HG02840 (cell line): ENCODE measurements around the gene KREMEN1.

Source experiments
- ATAC-seq: cut with Tn5 transposase; IDR thresholded peaks from one replicate; pipeline ENCODE4 v1.9.1; 2021; ENCODE audit warnings: mild to moderate bottlenecking, moderate library complexity, moderate number of reproducible peaks; ENCODE audit not compliant: unreplicated experiment, low FRiP score

KREMEN1 gene

DNA sequence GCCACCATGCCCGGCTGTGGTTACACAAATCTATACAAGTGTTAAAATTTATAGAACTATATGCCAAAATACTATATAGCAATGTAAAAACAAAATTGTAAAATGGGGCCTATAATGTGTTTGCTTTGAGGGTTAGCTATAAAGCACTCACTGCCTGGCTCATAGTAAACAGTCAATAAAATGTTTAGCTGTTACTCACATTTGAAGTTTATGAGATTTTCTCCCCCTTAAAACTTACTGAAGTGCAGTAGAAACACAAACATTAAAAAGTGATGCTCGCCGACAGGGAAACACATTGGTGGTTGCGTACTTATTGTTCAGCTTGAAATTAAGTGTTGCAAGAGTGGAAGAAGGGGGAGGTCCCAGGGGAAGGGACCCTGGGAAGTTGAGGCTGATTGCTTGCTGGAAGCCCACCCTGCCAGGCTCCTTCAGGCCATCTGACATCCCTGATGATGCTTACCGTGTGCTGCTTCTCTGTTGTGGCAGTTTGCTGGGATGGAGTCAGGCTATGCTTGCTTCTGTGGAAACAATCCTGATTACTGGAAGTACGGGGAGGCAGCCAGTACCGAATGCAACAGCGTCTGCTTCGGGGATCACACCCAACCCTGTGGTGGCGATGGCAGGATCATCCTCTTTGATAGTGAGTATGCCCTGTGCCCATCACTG, 52.1 kb downstream of the KREMEN1 start:
- no peak for ATAC-seq

DNA sequence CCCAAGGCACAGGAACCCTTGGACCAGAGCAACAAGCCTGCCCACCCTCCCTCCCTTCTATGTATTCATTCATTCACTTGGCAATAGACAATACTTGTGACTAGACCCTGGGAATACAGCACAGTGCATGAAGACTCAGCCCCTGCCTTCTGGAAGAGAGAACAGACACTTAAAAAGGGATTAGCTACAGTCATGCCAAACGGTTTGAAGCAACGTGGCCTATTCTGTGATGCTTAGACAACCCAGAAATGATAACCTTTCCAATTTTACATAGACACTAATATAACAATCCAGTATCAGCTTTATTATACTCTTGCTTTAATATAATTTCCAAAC, 52.6 kb downstream of the KREMEN1 start:
- ATAC-seq, result no peak

DNA sequence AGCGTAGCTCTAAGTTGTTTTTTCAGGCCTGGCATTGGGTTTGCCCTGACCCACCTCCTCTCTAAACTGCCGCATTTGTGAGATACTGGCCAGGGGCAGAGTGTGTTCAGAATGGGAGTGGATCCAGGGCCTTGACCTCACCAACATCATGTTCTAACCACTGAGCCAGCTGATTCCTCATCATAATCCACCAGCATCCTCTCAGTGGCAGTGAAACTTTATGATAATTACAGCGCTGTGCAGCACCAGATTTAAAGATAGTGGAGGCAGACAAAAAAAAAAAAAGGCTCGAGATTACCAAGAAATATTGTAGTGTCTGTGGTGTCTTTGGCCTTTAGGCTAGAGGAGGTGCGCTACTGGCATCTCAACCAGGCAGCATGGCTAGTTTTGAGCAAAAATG, 53.0 kb downstream of the KREMEN1 start:
- ATAC-seq, result no peak

DNA sequence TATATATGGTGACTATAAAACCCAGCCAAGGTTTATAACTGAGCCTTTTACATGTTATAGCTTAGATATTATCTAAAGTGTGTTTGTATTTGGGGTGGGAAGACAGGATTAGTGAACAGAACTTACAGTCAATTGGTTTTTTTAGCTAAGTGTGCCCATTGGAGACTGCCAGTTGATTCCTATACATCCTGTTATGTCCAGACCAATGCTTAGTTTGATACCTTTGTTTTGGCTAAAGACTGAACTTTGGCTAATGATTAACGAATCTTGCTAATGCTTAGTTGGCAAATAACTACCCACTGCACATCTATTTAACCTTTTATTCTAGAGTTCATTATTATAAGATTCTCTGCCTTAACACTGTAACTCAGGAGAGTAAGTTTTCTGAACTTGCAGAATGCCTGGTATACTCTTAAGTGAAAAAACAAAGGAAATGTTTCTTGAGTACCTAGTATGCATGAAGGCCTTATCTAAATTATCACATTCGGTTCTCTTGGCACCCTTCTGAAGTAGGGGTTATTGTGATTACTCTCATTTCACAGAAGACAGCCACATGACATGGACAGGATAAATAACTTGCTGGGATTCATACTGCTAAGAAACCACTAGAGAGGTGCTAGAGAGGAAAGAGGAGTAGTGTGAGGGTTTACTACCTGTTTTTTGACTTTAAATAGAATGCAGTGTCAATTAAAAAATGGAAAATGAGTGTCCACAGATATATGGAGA, 54.0 kb downstream of the KREMEN1 start:
- ATAC-seq, result no peak

DNA sequence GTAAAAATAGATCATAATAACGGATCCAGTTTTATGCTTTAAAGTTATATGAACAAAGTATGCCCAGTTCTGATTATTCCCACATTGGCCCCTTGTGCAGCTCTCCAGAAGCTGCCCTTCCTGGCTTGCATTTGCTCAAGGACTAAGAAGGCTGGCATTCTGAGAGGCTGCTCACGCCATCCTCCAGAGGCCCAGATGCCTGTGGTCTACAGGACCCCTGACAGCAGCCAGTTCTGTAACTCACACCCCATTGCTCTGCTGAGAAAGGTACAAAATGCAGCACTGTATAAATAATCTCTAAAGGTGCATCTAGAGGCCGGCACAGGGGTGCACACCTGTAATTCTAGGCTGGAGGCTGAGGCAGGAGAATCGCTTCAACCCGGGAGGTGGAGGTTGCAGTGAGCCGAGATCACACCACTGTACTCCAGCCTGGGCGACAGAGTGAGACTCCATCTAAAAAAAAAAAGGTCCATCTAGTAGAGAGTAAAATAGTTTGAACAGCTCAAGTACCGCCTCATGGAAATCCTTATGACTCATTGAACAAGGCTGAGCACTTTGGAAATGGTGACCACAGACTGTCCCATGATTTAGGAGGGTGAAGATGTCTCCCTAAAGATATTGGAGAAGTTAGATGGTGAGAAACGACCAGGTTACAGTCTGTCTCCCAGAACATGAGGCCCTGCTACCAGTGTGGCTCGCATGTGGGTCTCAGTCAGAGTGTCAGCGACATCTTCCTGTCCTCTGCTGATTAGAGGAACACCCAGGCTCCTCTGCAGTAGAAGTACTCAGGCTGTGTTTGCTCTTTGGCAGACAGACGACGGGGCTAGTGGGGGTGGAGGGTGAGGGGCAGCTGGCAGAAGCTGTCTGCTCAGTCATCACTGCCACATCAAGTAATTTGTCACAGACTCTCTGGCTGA, 56.3 kb downstream of the KREMEN1 start:
- ATAC-seq, result no peak

DNA sequence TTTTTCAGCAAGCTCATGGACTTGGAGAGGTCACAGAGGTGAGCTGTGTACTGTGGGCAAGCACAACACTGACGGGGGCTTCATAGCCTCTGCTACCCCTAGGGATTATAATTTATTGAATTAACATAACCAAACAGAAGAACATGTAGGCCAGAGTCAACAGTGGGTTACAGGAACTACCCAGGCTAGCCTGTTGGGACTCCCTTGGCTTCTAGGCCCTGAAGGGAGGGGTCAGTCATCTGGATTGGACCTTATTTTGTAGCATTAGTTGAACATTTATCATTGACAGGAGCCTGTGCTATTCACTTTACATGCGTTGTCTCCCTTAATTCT, 56.9 kb downstream of the KREMEN1 start:
- no peak for ATAC-seq

DNA sequence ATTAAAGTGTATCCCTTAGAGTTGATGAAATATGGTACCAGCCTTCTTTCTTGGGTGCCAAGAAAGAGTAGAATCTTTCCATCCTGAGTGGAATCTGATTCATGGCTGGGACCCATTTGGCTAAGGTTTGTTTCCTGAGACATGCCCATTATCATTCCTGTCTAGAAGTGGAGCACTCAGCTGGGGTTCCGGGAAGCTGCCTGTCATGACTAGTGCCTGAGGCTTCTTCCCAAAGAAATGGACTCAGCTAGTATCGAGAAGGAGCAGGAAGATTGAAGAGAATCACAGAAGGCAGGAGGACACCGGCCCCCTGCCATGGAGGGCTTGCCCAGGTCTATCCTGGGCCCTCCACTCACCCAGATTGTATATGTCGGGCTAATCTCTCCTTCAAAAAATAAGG, 57.6 kb downstream of the KREMEN1 start:
- no peak for ATAC-seq

DNA sequence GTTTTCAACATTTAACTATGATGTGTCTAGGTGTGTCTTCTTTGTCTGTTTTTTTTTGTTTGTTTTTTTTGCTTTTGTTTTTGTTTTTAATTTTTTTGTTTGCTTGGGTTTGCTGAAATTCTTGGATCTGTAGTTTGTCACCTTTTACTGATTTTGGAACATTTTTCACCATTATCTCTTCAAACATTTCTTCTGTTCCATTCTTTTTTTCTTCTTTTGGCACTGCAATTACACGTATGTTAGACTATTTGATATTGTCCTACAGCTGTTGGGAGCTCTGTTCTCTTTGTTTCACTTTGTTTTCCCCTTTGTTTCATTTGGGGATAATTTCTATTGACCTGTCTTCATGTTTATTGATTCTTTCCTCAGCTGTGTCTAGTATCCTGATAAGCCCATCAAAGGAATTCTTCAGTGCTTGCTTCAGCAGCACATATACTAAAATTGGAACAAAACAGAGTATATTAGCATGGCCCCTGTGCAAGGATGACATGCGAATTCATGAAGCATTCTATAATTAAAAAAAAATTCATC, 60.8 kb downstream of the KREMEN1 start:
- ATAC-seq, result no peak

DNA sequence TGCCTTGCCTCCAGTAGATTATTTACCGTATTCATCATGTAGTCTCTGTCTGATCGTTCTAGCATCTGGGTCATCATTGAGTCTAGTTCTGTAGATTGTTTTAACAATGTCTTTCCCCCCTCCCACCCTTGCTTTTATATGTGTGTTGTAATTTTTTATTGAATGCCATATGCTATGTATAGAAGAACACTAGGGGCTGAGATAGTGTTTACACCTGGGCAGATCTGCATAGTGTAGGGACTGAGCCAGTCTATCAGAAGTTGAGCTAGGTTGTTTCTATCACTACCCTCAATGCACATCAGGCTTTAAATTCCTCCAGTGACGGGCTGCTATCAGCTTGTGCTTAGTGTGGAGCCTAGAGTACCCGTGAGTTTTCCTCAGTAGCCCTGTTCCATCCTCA, 61.6 kb downstream of the KREMEN1 start:
- ATAC-seq, result no peak

DNA sequence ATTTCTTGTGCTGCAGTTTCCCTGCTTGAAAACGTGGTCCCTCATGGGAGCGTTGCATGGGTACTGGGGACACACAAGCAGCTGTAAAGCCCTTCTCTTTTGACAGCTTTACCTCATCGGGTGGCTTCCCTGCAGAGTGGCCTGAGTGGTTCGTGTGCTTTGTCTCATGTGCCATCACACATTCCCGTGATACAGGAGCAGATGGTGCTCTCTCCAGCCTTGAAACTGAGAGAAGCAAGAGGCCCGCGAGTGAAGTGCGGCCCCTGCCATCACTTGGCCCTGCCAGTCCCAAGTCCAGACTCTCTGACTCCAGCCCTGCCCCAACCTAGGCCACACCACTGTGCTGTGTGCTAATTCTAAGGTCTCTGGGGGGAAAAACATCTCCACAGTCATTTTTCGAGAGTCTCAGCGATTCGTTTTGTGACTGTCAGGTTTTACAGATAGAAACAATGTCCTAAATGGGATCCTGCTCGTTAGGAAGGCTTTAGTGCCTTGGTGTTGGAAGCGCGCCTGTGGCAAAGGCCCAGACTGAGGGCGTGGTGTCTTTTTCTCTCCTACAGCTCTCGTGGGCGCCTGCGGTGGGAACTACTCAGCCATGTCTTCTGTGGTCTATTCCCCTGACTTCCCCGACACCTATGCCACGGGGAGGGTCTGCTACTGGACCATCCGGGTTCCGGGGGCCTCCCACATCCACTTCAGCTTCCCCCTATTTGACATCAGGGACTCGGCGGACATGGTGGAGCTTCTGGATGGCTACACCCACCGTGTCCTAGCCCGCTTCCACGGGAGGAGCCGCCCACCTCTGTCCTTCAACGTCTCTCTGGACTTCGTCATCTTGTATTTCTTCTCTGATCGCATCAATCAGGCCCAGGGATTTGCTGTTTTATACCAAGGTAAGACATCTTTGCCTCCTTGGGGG, 64.2 kb downstream of the KREMEN1 start:
- no peak for ATAC-seq

DNA sequence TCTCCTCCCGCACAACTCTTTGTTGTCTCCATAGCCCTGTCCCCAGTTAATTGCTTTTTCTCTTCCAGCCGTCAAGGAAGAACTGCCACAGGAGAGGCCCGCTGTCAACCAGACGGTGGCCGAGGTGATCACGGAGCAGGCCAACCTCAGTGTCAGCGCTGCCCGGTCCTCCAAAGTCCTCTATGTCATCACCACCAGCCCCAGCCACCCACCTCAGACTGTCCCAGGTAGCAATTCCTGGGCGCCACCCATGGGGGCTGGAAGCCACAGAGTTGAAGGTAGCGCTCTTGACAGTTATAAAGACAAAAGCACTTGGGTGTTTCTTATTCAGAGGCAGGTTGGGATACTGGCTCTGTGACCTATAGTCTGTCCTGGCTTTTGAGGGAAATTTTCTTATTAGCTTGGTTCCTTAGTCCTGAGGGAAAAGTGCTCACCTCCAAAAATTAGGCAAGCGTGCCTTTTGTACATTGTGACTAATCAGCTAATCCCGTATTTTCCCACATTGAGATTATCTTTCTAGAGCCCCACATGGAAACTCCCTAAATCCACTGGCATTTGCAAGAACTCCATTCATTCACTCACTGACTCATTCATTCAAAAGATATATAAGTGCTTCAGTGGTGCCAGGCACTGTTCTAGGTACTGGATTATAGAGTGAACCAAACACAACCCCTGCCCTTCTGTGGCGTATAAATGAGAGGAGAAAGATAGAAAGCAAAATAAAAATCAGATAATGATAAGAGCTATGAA, 65.9 kb downstream of the KREMEN1 start:
- no peak for ATAC-seq

DNA sequence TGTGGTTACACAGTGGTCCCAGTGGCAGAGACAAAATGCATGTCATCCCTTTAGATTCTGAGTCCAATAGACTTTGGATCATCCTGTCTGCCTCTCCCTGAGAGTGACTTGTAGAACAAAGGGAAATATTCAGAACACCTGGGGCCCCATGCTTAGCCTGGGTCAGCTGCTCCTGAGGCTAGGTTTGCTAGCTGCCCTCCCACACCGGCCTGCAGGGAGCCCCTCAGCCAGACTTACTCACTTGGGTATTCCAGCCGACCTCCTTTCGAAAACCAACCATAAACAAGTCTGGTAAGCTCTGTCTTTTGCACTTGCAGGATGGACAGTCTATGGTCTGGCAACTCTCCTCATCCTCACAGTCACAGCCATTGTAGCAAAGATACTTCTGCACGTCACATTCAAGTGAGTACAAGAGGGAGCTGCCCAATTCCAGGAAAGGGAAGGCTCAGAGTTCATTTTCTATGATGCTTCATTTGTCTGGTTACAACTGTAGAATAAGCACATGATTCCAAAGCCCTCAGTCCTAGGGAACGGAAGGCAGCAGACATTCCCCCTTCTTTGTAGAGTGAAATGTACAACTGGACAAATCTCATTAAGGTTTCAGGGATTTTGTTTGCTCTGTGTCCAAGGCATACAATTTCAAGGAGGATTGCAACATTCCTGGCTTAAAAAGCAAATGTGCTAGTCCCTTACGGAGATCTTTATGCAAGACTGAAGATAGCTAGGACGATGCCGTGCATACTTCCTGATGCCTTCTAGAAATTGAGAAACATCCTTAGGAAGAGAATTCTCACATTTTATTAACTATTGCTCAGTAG, 67.3 kb downstream of the KREMEN1 start:
- no peak for ATAC-seq

DNA sequence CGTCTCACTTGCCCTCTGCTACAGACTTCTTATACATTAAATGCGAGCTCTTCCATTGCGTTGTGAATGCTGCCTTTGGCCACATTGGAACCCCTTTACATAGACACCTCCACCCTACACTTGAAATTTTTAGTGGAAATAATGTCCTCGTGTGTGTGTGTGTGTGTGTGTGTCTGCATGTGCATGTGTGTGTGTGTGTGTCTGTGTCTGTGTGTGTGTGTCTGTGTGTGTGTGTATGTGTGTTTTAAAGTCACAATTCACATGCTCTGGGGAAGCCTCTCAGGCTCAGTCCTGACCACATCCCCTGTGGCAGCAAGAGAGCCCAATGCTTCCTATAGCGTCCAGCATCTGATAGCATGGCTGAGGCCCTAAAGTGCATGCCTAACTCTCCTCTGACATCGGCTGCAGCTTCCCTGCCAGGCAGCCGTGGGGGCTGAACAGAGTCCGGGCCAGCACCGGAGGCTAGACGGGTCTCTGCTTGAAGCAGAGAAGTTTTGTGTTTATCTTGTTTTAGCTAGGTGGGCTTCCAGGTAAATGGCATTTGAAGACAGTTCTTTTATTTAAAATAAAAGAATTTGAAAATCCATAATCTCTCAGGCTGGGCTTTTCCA, 68.3 kb downstream of the KREMEN1 start:
- no peak for ATAC-seq

DNA sequence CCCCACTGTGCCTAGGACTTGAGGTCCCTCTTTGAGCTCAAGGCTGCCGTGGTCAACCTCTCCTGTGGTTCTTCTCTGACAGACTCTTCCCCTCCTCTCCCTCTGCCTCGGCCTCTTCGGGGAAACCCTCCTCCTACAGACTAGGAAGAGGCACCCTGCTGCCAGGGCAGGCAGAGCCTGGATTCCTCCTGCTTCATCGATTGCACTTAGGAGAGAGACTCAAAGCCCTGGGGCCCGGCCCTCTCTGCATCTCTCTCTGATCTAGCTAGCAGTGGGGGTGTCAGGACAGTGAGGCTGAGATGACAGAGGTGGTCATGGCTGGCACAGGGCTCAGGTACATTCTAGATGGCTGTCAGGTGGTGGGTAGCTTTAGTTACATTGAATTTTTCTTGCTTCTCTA, 69.3 kb downstream of the KREMEN1 start:
- ATAC-seq, result no peak

DNA sequence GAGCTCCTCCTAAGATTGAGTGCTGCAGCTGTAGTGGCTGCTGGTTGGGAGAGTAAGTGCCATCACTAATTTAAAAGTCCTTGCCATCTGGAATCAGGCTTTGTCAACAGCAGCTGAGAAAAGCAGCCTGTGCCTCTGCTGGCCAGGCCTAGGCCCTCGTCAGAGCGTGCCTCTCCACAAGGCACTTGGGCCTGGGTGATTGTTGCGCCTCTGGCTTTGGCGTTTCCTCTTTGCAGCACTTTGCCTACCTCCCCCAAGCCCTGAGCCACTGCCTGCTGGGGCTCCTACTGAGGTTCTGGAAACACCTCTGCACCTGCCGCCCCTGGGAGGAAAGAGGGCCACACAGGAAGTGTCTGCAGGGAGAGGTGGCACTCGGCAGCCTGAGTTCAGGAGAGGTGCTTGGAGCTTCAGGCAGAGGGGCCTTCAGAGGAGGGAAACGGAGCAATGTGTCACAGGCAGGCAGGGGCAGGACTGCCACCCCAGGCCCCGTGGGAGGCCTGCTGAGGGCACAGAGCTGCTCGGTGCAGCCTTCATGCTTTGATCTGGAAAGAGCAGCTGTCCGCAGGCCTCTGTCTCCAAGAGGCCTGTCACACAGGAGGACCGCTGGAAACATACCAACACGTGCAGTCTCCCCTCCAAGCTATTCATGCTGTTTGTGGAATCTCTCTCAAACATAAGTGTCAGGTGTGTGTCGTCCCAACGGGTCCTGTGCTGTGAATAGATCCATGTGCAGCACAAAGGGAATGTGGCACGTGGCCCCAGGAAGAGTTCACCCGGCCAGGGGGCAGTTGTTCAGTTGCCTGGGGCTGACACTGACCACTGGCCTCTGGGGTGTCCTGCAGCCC, 71.3 kb downstream of the KREMEN1 start:
- no peak for ATAC-seq

DNA sequence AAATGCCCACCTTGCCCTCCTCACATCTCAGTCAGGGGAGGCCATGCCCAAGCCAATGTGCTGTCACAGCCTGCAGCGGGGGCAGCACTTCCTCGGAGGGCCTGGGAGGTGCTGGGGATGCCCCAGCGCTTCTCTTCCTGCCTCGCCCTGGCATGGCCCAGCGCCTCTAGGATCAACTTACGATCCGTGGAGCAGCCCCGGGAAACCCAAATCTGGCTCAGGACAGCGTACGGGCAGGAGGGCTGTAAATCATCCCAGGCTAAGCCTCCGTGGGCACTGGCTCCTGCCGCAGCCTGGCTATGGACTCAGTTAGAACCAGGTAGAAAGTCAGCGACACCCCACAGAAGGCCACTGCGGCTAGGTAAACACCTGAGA, 71.9 kb downstream of the KREMEN1 start:
- ATAC-seq, result no peak

DNA sequence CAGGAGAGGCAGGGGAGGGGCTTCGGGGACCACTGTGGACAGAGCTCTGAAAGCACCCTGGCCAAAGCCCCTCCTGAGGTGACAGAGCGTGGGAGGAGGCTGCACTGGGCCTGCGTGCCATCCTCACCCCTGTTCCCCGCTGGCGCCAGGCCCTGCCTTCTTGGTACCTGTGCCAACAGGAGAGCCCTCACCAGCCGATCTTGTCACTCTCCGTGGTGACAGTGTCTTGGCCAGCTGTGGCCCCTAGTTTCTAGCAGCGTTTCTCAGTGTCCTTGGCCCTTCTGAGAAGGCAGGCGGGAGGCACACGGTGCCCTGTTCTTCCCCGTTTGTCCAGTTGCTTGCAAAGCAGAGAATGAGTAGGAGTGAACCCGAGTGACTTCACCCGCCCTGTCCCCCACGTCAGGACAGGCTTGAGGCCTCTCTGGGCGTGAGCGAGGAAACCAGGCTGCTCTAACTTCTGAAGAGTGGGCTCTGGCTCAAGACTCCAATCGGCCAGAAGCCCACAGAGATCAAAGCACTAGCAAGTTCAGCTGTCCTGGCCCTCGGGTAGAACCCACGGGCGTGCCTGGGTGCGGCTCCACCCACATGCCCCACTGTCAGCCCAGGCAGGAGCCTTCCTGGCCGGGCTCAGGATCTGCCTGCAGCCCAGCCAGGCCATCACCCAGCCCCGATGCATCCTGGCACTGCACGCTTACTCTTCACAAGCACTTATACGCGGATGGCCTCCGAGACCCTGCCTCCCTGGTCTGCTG, 72.7 kb downstream of the KREMEN1 start:
- ATAC-seq, result no peak
